Endodermal cell (in vitro differentiated cells): ENCODE results near the gene UBE2E1. TPM values are rescaled to one million over a fixed set of nuclear protein-coding genes. Genes with fewer than 3 reads are reported as not detected.

Experiments used
- DNase-seq: peaks from one replicate; pipeline ENCODE4 v3.0.0-alpha.2; 2017
- H3K27ac ChIP-seq: 2 replicates; pipeline ENCODE4 v1.5.1; 2013; ENCODE audit warnings: mild to moderate bottlenecking, low read depth, low read length, moderate library complexity
- H3K27me3 ChIP-seq: 2 replicates; pipeline ENCODE4 v1.6.1; 2013; ENCODE audit warnings: mild to moderate bottlenecking, low read length, moderate library complexity; ENCODE audit not compliant: insufficient read depth, control insufficient read depth, poor library complexity, severe bottlenecking
- H3K36me3 ChIP-seq: 2 replicates; pipeline ENCODE4 v1.7.0; 2013; ENCODE audit warnings: mild to moderate bottlenecking, low read length, moderate library complexity; ENCODE audit not compliant: control insufficient read depth, insufficient read depth
- H3K4me1 ChIP-seq: one replicate; pipeline ENCODE4 v1.7.0; 2013; ENCODE audit warnings: low read length; ENCODE audit not compliant: control insufficient read depth, insufficient read depth
- H3K4me3 ChIP-seq: 2 replicates; pipeline ENCODE4 v1.5.1; 2013; ENCODE audit warnings: mild to moderate bottlenecking, low read length, moderate library complexity
- H3K9ac ChIP-seq: 2 replicates; pipeline ENCODE4 v1.6.1; 2013; ENCODE audit warnings: mild to moderate bottlenecking, low read length, moderate library complexity; ENCODE audit not compliant: poor library complexity, severe bottlenecking; ENCODE audit errors: extremely low read depth
- H3K9me3 ChIP-seq: 2 replicates; pipeline ENCODE4 v1.6.1; 2013; ENCODE audit warnings: mild to moderate bottlenecking, low read length, moderate library complexity; ENCODE audit not compliant: control insufficient read depth
- H3K27ac Mint-ChIP-seq: 2 replicates; pipeline ENCODE4 v1.8.0; 2020; ENCODE audit warnings: mixed read lengths
- H3K27me3 Mint-ChIP-seq: 2 replicates; pipeline ENCODE4 v1.8.0; 2021; ENCODE audit warnings: mild to moderate bottlenecking, mixed read lengths; ENCODE audit not compliant: insufficient read depth
- H3K36me3 Mint-ChIP-seq: 2 replicates; pipeline ENCODE4 v1.8.0; 2020; ENCODE audit warnings: low read depth, mixed read lengths
- H3K4me1 Mint-ChIP-seq: 2 replicates; pipeline ENCODE4 v1.8.0; 2020; ENCODE audit warnings: mixed read lengths
- H3K4me3 Mint-ChIP-seq: 2 replicates; pipeline ENCODE4 v1.8.0; 2020; ENCODE audit warnings: mild to moderate bottlenecking, moderate library complexity, mixed read lengths
- H3K9me3 Mint-ChIP-seq: 2 replicates; pipeline ENCODE4 v1.8.0; 2020; ENCODE audit warnings: mild to moderate bottlenecking, mixed read lengths
- WGBS, 2 experiments: methylation state at CpG; one replicate each; pipeline versions ENCODE4 v1.1.5 to v1.1.7; 2013; ENCODE audit warnings: missing lambda C conversion rate in 2 of 2, mixed read lengths in 1 of 2; ENCODE audit not compliant: insufficient coverage in 1 of 2, insufficient read length in 1 of 2; 5-methylcytosine and 5-hydroxymethylcytosine counted together
- total RNA-seq, 2 donors: library from RNA; stranded (reverse); fragmentation: NEBNext Ultra II Directional in 1 of 2; extraction: Animal tissue kit (Norgen Biotek cat#: 25700) in 1 of 2; gene quantifications; 2 replicates in 1 of 2; 3 replicates in 1 of 2; pipeline ENCODE4 v1.2.1, GENCODE V29; 2021
- TF ChIP-seq, protein P1 (sequence below): fragments of 200-600 bp; sonication (generic); conservative IDR thresholded peaks from 2 replicates; pipeline ENCODE4 v1.5.0; 2021; ENCODE audit warnings: antibody characterized with exemption, mild to moderate bottlenecking

The UBE2E1 gene
- total RNA-seq, 2 donors from 2014 or later = 112 to 120 TPM

DNA sequence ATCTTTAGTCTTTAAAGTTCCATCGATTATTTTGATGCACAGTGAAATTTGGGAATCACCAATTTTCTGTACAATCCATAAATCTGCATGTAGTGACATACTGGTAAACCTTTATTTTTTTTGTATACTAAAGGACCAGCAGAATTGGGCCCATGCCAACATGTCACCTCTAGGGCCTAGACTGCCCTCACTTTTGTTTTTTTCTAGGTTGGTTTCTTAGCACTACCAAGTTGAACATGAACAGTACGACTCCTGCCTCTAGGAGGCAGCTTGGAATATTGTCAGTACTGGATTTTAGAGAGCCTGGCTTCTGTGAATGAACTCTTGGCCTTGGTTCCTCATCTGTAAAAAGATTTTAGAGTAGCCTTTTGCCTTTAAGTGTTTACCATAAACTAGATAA is 78.7 kb downstream of the UBE2E1 start:
- H3K36me3 ChIP-seq = peaks cover 33% of the 10 kb centered on the region
- Mint-ChIP-seq H3K9me3 (peaks cover 14% of the 10 kb centered on the region), H3K4me3 (no peak overlapping the region), H3K4me1 (peaks cover 15% of the 10 kb centered on the region), H3K27me3 (no peaks in the 10 kb centered on the region), H3K36me3 (peaks cover 31% of the 10 kb centered on the region), H3K27ac (no peak overlapping the region)
- 84 to 100% methylated on average over 2 of the region's 2 CpGs for WGBS, 2 experiments
- peaks cover 4% of the 10 kb centered on the region for H3K4me1 ChIP-seq
- H3K27me3 ChIP-seq = no peaks in the 10 kb centered on the region
- H3K9me3 ChIP-seq = no peaks in the 10 kb centered on the region
- no peak overlapping the region for H3K9ac ChIP-seq
- no peak for DNase-seq
- TF ChIP-seq, protein P1, sequence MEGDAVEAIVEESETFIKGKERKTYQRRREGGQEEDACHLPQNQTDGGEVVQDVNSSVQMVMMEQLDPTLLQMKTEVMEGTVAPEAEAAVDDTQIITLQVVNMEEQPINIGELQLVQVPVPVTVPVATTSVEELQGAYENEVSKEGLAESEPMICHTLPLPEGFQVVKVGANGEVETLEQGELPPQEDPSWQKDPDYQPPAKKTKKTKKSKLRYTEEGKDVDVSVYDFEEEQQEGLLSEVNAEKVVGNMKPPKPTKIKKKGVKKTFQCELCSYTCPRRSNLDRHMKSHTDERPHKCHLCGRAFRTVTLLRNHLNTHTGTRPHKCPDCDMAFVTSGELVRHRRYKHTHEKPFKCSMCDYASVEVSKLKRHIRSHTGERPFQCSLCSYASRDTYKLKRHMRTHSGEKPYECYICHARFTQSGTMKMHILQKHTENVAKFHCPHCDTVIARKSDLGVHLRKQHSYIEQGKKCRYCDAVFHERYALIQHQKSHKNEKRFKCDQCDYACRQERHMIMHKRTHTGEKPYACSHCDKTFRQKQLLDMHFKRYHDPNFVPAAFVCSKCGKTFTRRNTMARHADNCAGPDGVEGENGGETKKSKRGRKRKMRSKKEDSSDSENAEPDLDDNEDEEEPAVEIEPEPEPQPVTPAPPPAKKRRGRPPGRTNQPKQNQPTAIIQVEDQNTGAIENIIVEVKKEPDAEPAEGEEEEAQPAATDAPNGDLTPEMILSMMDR = peak; percentile 64
- H3K4me3 ChIP-seq = no peak overlapping the region
- H3K27ac ChIP-seq = no peak overlapping the region

DNA sequence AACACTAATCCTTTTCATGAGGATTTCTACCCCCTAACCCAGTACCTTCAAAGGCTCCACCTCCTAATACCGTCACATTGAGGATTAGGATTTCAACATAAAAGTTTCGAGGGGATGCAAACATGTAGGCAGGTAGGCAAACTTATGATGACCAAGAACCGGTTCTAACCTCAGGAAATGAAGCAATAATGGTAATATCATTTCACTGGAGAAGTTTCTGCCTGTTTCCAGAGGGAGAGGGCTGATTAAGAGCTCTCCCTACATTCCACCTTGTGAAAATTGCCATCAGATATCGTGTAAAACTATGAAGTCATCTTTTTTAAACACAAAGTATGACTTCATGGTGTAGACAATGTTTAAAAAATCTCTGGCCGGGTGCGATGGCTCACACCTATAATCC is 79.5 kb downstream of the UBE2E1 start:
- H3K27me3 ChIP-seq = no peaks in the 10 kb centered on the region
- H3K4me3 ChIP-seq = no peak overlapping the region
- H3K9me3 ChIP-seq = no peaks in the 10 kb centered on the region
- Mint-ChIP-seq H3K36me3 (peaks cover 31% of the 10 kb centered on the region), H3K4me1 (peaks cover 15% of the 10 kb centered on the region), H3K4me3 (no peak overlapping the region), H3K9me3 (peaks cover 11% of the 10 kb centered on the region), H3K27me3 (no peaks in the 10 kb centered on the region), H3K27ac (no peak overlapping the region)
- no peak overlapping the region for H3K9ac ChIP-seq
- TF ChIP-seq, protein P1 = no peak
- no peak overlapping the region for H3K27ac ChIP-seq
- DNase-seq = no peak
- peaks cover 35% of the 10 kb centered on the region for H3K36me3 ChIP-seq
- H3K4me1 ChIP-seq = peaks cover 4% of the 10 kb centered on the region
- 88 to 94% methylated on average over 1 to 6 of the region's 6 CpGs for WGBS, 2 experiments

DNA sequence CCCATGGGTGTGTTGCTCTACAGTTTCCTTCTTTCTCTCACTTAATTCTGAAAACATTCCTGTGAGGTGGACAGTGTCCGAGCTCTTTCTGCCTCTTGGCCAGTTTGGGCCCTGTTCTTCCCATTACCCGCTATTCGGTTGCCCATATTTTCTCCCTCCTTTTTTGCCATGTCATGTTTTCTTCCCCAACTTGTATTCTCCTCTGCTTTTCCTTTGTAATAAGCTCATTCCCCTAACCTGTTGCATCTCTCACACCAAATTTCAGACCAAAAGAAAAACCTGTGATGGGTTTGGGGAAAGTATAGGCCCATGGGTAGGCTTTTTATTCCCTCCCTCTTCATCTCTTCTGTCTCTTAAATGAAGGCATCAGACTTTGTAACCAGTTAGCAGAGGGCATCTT is 80.6 kb downstream of the UBE2E1 start:
- peaks cover 40% of the 10 kb centered on the region for H3K36me3 ChIP-seq

More for the DNA sequence above, 80.6 kb downstream of the UBE2E1 start:
- Mint-ChIP-seq H3K36me3 (peaks cover 32% of the 10 kb centered on the region), H3K27me3 (no peaks in the 10 kb centered on the region), H3K27ac (no peak overlapping the region), H3K9me3 (peaks cover 11% of the 10 kb centered on the region), H3K4me1 (peaks cover 12% of the 10 kb centered on the region), H3K4me3 (no peak overlapping the region)
- no peak for DNase-seq
- peaks cover 4% of the 10 kb centered on the region for H3K4me1 ChIP-seq
- TF ChIP-seq, protein P1 = no peak
- no peak overlapping the region for H3K9ac ChIP-seq
- no peak overlapping the region for H3K27ac ChIP-seq
- WGBS, 2 experiments = 90 to 91% methylated on average over 3 of the region's 3 CpGs
- no peaks in the 10 kb centered on the region for H3K27me3 ChIP-seq
- H3K9me3 ChIP-seq = no peaks in the 10 kb centered on the region
- no peak overlapping the region for H3K4me3 ChIP-seq
